ENCODE results near the gene PLA2G1B.

GRCh38 chr12:120343692-120344091 lies 16.1 kb upstream of the PLA2G1B start:
- TF ChIP-seq, protein P1, sequence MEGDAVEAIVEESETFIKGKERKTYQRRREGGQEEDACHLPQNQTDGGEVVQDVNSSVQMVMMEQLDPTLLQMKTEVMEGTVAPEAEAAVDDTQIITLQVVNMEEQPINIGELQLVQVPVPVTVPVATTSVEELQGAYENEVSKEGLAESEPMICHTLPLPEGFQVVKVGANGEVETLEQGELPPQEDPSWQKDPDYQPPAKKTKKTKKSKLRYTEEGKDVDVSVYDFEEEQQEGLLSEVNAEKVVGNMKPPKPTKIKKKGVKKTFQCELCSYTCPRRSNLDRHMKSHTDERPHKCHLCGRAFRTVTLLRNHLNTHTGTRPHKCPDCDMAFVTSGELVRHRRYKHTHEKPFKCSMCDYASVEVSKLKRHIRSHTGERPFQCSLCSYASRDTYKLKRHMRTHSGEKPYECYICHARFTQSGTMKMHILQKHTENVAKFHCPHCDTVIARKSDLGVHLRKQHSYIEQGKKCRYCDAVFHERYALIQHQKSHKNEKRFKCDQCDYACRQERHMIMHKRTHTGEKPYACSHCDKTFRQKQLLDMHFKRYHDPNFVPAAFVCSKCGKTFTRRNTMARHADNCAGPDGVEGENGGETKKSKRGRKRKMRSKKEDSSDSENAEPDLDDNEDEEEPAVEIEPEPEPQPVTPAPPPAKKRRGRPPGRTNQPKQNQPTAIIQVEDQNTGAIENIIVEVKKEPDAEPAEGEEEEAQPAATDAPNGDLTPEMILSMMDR (IDR thresholded peaks at IDR 0.05), result no peak
- no peak for TF ChIP-seq POLR2A (IDR thresholded peaks at IDR 0.05)

All from heart left ventricle (tissue), 13 donors.